ENCODE measurements around the gene MT1A. TPM values are rescaled to one million over a fixed set of nuclear protein-coding genes. Genes with fewer than 3 reads are reported as not detected.

The MT1A gene
- total and polyA plus RNA-seq, 2 of the 8 experiments (the other 6 are each of a cell fraction or from before 2014, with no cell fraction given): not detected

DNA sequence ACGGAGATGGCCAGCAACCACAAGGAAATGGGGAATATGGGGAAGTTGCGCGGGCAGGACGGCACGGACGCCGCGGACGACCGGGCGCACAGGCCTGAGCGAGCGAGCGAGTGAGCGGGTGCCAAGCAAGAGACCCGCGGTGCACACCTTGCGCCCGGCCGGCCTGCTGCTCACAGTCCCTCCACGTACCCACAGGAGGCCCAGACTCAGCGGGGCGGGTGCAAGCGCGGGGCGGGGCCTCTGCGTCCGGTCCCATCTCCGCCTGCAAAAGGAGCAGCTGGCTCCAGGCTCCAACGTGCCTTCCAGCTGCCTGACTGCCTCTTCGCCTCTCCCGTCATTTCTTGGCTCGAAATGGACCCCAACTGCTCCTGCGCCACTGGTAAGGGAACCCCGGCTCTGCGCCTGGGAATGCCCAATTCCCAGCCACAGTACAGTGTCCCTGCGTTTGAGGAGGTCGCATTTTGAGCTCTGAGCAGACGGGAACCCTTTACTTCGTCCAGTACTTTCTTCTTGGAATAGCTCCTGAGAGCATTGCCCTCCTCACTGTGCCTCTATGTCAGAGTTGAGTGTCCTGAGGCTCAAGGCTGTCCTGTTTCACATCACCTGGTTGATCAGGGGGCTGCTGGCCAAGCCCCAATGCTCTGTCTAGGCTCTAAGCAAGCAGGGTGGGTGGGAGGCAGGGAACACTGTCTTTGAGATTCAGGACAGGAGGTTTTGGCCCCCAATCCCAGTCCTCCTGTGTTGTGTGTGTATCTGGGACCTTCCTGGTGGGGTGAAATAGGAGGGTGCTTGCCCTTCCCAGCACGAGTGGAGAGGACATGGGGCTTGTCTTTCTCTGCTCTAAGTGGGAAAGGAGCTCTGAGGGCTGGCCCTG lies 21.0 kb upstream of the MT1A start (continued):
- peak; percentile 60; the same call in 1 of the 2 replicates for TF ChIP-seq GABPA (IDR thresholded peaks at IDR 0.05; ENCODE audit: borderline replicate concordance, insufficient read depth, low read length)
- peak; percentile 79 for TF ChIP-seq KDM4A (IDR thresholded peaks at IDR 0.05; ENCODE audit: low read depth, low read length, severe bottlenecking)
- TF ChIP-seq ASH2L (IDR thresholded peaks at IDR 0.05; ENCODE audit: low read length): peak; percentile 23

Data from H1 (cell line).